ENCODE data around the gene USP13. TPM values are rescaled to one million over a fixed set of nuclear protein-coding genes. Genes with fewer than 3 reads are reported as not detected.

The USP13 gene
- total and polyA plus RNA-seq, 2 experiments from 2014 or later: 9.6 to 22.7 TPM

- H3K4me3 Mint-ChIP-seq: no peak overlapping the region
- Histone ChIP-seq H3F3A (replicated peaks; ENCODE audit: low read depth) (no peaks in the 10 kb centered on the region; the same call in 1 of the 2 replicates), H3K27me3 (ENCODE audit: insufficient read depth) (no peaks in the 10 kb centered on the region), H4K20me1 (replicated peaks; ENCODE audit: insufficient read depth) (no peaks in the 10 kb centered on the region), H3K79me2 (replicated peaks; ENCODE audit: insufficient read depth) (no peaks in the 10 kb centered on the region), H3K4me1 (ENCODE audit: insufficient read depth) (peaks cover 18% of the 10 kb centered on the region), H3K36me3 (ENCODE audit: insufficient read depth) (peaks cover 6% of the 10 kb centered on the region), H2AFZ (no peak overlapping the region), H3K4me3 (no peak overlapping the region), H3K4me2 (no peak overlapping the region), H3K27ac (ENCODE audit: low read depth) (no peak overlapping the region), H3K9me2 (ENCODE audit: insufficient read depth) (peaks cover 11% of the 10 kb centered on the region; the same call in 1 of the 2 replicates)
- no peak overlapping the region for H3K27ac Mint-ChIP-seq
- peaks cover 21% of the 10 kb centered on the region for H3K4me1 Mint-ChIP-seq
- DNase-seq (ENCODE audit: low spot score) (no peak), ATAC-seq (no peak)
- peaks cover 76% of the 10 kb centered on the region for H3K36me3 Mint-ChIP-seq (ENCODE audit: low read depth)
- TF ChIP-seq ZNF462 (CRISPR knock-in tag; IDR thresholded peaks at IDR 0.05) (no peak), CTCF (conservative IDR thresholded peaks at IDR 0.05; ENCODE audit: low read depth in 2 of 2) (no peak), POLR2AphosphoS5 (IDR thresholded peaks at IDR 0.05; ENCODE audit: low read depth) (no peak), JUNB (IDR thresholded peaks at IDR 0.05; ENCODE audit: unreplicated experiment) (no peak), STAT1 (IDR thresholded peaks at IDR 0.05; ENCODE audit: unreplicated experiment) (no peak), CREB1 (CRISPR knock-in tag; IDR thresholded peaks at IDR 0.05; ENCODE audit: low read depth) (no peak), EZH2 (IDR thresholded peaks at IDR 0.05; ENCODE audit: low read depth, unreplicated experiment) (no peak), ETS1 (IDR thresholded peaks at IDR 0.05) (no peak), ZNF331 (CRISPR knock-in tag; IDR thresholded peaks at IDR 0.05; ENCODE audit: low read depth) (no peak), ZNF114 (CRISPR knock-in tag; IDR thresholded peaks at IDR 0.05) (no peak), EZH2phosphoT487 (IDR thresholded peaks at IDR 0.05; ENCODE audit: unreplicated experiment) (no peak), REST (IDR thresholded peaks at IDR 0.05; ENCODE audit: unreplicated experiment) (no peak), NANOG (IDR thresholded peaks at IDR 0.05; ENCODE audit: borderline replicate concordance) (no peak)
- H3K27me3 Mint-ChIP-seq (ENCODE audit: insufficient read depth, low read depth, poor library complexity): peaks cover 10% of the 10 kb centered on the region
- peaks cover 30% of the 10 kb centered on the region for H3K9me3 Mint-ChIP-seq
These were observed 122.7 kb downstream of the USP13 start for GRCh38 chr3:179775416-179776122.
